WTC11 (cell line): ENCODE data around the gene PDE6B. TPM values are rescaled to one million over a fixed set of nuclear protein-coding genes. Genes with fewer than 3 reads are reported as not detected.

Source experiments
- ATAC-seq: fragments of 200-7000 bp; cut with Tn5 transposase; 2 replicates; pipeline ENCODE4 v1.10.0; 2021; ENCODE audit warnings: mild to moderate bottlenecking, moderate library complexity
- CTCF ChIA-PET: fragments of 300-600 bp; sonication (Branson Sonifier 250); formaldehyde crosslinking; loops from one replicate; lab custom pipeline; 2021; ENCODE audit warnings: antibody characterized with exemption; lab: Charles Lee
- POLR2A ChIA-PET: fragments of 350-600 bp; sonication (Branson Sonifier 250); formaldehyde crosslinking; loops from one replicate; lab custom pipeline; 2021; ENCODE audit warnings: antibody characterized with exemption; lab: Charles Lee
- DNase-seq: peaks from one replicate; pipeline ENCODE4 v3.0.0; 2021; ENCODE audit warnings: low spot score
- H3K27ac Mint-ChIP-seq: 2 replicates; pipeline ENCODE4 v1.8.0; 2021; ENCODE audit warnings: mixed read lengths
- H3K27me3 Mint-ChIP-seq: 2 replicates; pipeline ENCODE4 v1.8.0; 2021; ENCODE audit warnings: low read depth, mild to moderate bottlenecking, moderate library complexity, mixed read lengths
- H3K36me3 Mint-ChIP-seq: 2 replicates; pipeline ENCODE4 v1.8.0; 2021; ENCODE audit warnings: mixed read lengths
- H3K4me1 Mint-ChIP-seq: 2 replicates; pipeline ENCODE4 v1.8.0; 2022; ENCODE audit warnings: mixed read lengths
- H3K4me3 Mint-ChIP-seq: 2 replicates; pipeline ENCODE4 v1.8.0; 2021; ENCODE audit warnings: mild to moderate bottlenecking, moderate library complexity, mixed read lengths
- H3K9me3 Mint-ChIP-seq: 2 replicates; pipeline ENCODE4 v1.8.0; 2021; ENCODE audit warnings: mixed read lengths
- AFF4 ChIP-seq: sonication (generic); formaldehyde crosslinking; IDR thresholded peaks from 2 replicates; pipeline ENCODE4 v1.8.1; 2023; ENCODE audit warnings: mild to moderate bottlenecking, missing genetic modification reagents, borderline replicate concordance
- E2F1 ChIP-seq: sonication (generic); formaldehyde crosslinking; IDR thresholded peaks from 2 replicates; pipeline ENCODE4 v1.8.0; 2022; ENCODE audit warnings: mild to moderate bottlenecking, missing genetic modification reagents
- EMX1 ChIP-seq: fragments of 250-450 bp; sonication (Bioruptor Pico); IDR thresholded peaks from 2 replicates; pipeline ENCODE4 v1.8.0; 2021; ENCODE audit warnings: mild to moderate bottlenecking
- ERG ChIP-seq: fragments of 250-450 bp; sonication (Bioruptor Pico); IDR thresholded peaks from 2 replicates; pipeline ENCODE4 v1.8.0; 2021; ENCODE audit warnings: mild to moderate bottlenecking
- ETV6 ChIP-seq: sonication (generic); formaldehyde crosslinking; IDR thresholded peaks from 2 replicates; pipeline ENCODE4 v1.8.1; 2022; ENCODE audit warnings: mild to moderate bottlenecking, missing genetic modification reagents
- FOXP1 ChIP-seq: sonication (generic); formaldehyde crosslinking; IDR thresholded peaks from 2 replicates; pipeline ENCODE4 v1.8.0; 2022; ENCODE audit warnings: missing genetic modification reagents, mild to moderate bottlenecking, moderate library complexity, borderline replicate concordance
- GTF2I ChIP-seq: fragments of 250-450 bp; sonication (Bioruptor Pico); conservative IDR thresholded peaks from 2 replicates; pipeline ENCODE4 v1.4.0; 2021; ENCODE audit warnings: mild to moderate bottlenecking
- IRF1 ChIP-seq: sonication (generic); formaldehyde crosslinking; IDR thresholded peaks from 2 replicates; pipeline ENCODE4 v1.8.0; 2023; ENCODE audit warnings: missing genetic modification reagents
- MLX ChIP-seq: sonication (generic); formaldehyde crosslinking; IDR thresholded peaks from 2 replicates; pipeline ENCODE4 v1.8.1; 2023; ENCODE audit warnings: mild to moderate bottlenecking, missing genetic modification reagents, moderate library complexity
- MYBL2 ChIP-seq: sonication (generic); formaldehyde crosslinking; IDR thresholded peaks from 2 replicates; pipeline ENCODE4 v1.8.1; 2023; ENCODE audit warnings: mild to moderate bottlenecking, moderate library complexity, missing genetic modification reagents
- PREB ChIP-seq: sonication (generic); formaldehyde crosslinking; IDR thresholded peaks from 2 replicates; pipeline ENCODE4 v1.8.1; 2022; ENCODE audit warnings: mild to moderate bottlenecking, missing genetic modification reagents, moderate library complexity, borderline replicate concordance
- PRRX2 ChIP-seq: fragments of 250-450 bp; sonication (Bioruptor Pico); IDR thresholded peaks from 2 replicates; pipeline ENCODE4 v1.8.0; 2021; ENCODE audit warnings: mild to moderate bottlenecking
- SMAD3 ChIP-seq: sonication (generic); formaldehyde crosslinking; IDR thresholded peaks from 2 replicates; pipeline ENCODE4 v1.8.0; 2022; ENCODE audit warnings: missing genetic modification reagents, mild to moderate bottlenecking, borderline replicate concordance
- ZSCAN18 ChIP-seq: fragments of 250-450 bp; sonication (Bioruptor Pico); IDR thresholded peaks from 2 replicates; pipeline ENCODE4 v2.1.2; 2022; ENCODE audit warnings: mild to moderate bottlenecking, moderate library complexity
- total RNA-seq: library from RNA; stranded (reverse); gene quantifications from 3 replicates; pipeline ENCODE4 v1.2.3, GENCODE V29; 2021

The PDE6B gene
- total RNA-seq, 1 experiment from 2014 or later: 7.1 TPM

- ChIA-PET POLR2A (no interaction called here), CTCF (interaction anchor here (0.9 to 2.4 kb wide), 2 partner anchors 26 to 33 kb away, joined by 3 to 7 read pairs; no protein-coding TSS in a partner anchor)
- ATAC-seq: no peak
Measured at GRCh38 chr4:709348-709747, 84.0 kb downstream of the PDE6B start.

More at GRCh38 chr4:709348-709747, 84.0 kb downstream of the PDE6B start:
- H3K27ac Mint-ChIP-seq: no peak overlapping the region
- peaks cover 10% of the 10 kb centered on the region; the same call in 1 of the 2 replicates for H3K4me1 Mint-ChIP-seq
- peaks cover 27% of the 10 kb centered on the region for H3K36me3 Mint-ChIP-seq
- no peak overlapping the region for H3K4me3 Mint-ChIP-seq
- TF ChIP-seq MLX (no peak), GTF2I (CRISPR knock-in tag) (no peak), SMAD3 (CRISPR knock-in tag) (no peak), IRF1 (CRISPR knock-in tag) (no peak), PRRX2 (CRISPR knock-in tag) (no peak), AFF4 (no peak), ZSCAN18 (CRISPR knock-in tag) (no peak), PREB (no peak), EMX1 (CRISPR knock-in tag) (no peak), E2F1 (CRISPR knock-in tag) (no peak), FOXP1 (no peak), ERG (CRISPR knock-in tag) (no peak), ETV6 (CRISPR knock-in tag) (no peak), MYBL2 (no peak)
- DNase-seq: no peak
- H3K27me3 Mint-ChIP-seq: peaks cover 4% of the 10 kb centered on the region; the same call in 1 of the 2 replicates
- H3K9me3 Mint-ChIP-seq: peaks cover 11% of the 10 kb centered on the region
